ENCODE results near the gene TNNI3K. TPM values are rescaled to one million over a fixed set of nuclear protein-coding genes. Genes with fewer than 3 reads are reported as not detected.

Gene TNNI3K
- total RNA-seq, 1 experiment from 2014 or later: not detected

- intact Hi-C loops (cut with micrococcal nuclease; ENCODE audit: unreplicated experiment): no loop called here
- no TSS peak for BruUV-seq (replicated peaks)
- no peaks in the 10 kb centered on the region for H3K9me3 ChIP-seq (ENCODE audit: low read depth, low read length, poor library complexity, severe bottlenecking)
- ChIA-PET POLR2A (ENCODE audit: low non-redundant PET) (no interaction called here), CTCF (no interaction called here)
- no peaks in the 10 kb centered on the region for H3K27me3 ChIP-seq (replicated peaks; ENCODE audit: insufficient read depth, low read depth, low read length, poor library complexity)
- H3K4me3 ChIP-seq (ENCODE audit: low read depth, low read length, poor library complexity, severe bottlenecking): peak overlapping the region; percentile 62
- no peaks in the 10 kb centered on the region for H3K36me3 ChIP-seq (ENCODE audit: insufficient read depth, low read length, poor library complexity, severe bottlenecking)
- DNase-seq (ENCODE audit: low spot score): no peak
- TF ChIP-seq EZH2 (IDR thresholded peaks at IDR 0.05; ENCODE audit: borderline replicate concordance, low read depth, low read length, poor library complexity, severe bottlenecking): no peak
- TF ChIP-seq, protein P1, sequence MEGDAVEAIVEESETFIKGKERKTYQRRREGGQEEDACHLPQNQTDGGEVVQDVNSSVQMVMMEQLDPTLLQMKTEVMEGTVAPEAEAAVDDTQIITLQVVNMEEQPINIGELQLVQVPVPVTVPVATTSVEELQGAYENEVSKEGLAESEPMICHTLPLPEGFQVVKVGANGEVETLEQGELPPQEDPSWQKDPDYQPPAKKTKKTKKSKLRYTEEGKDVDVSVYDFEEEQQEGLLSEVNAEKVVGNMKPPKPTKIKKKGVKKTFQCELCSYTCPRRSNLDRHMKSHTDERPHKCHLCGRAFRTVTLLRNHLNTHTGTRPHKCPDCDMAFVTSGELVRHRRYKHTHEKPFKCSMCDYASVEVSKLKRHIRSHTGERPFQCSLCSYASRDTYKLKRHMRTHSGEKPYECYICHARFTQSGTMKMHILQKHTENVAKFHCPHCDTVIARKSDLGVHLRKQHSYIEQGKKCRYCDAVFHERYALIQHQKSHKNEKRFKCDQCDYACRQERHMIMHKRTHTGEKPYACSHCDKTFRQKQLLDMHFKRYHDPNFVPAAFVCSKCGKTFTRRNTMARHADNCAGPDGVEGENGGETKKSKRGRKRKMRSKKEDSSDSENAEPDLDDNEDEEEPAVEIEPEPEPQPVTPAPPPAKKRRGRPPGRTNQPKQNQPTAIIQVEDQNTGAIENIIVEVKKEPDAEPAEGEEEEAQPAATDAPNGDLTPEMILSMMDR (conservative IDR thresholded peaks at IDR 0.05; ENCODE audit: low read depth, low read length): no peak
- no peaks in the 10 kb centered on the region for H3K4me1 ChIP-seq (ENCODE audit: insufficient read depth, low read length, poor library complexity, severe bottlenecking)
- H3K27ac ChIP-seq (ENCODE audit: low read depth, low read length, poor library complexity, severe bottlenecking): peak overlapping the region; percentile 58
Observed at GRCh38 chr1:74197255-74197654, 37.9 kb upstream of the TNNI3K start.

GRCh38 chr1:74197657-74198552 is 37.3 kb upstream of the TNNI3K start, which contains the start of the genes FPGT and LRRIQ3:
TSS of gene FPGT (plus strand) at chr1:74198242. CDS start at chr1:74198279, 37 bp downstream.
TSS of gene LRRIQ3 (minus strand) at chr1:74198176. CDS start at chr1:74183684, 14,492 bp downstream.
- Histone ChIP-seq H3K4me1 (ENCODE audit: insufficient read depth, low read length, poor library complexity, severe bottlenecking) (no peaks in the 10 kb centered on the region), H3K27me3 (replicated peaks; ENCODE audit: insufficient read depth, low read depth, low read length, poor library complexity) (no peaks in the 10 kb centered on the region), H3K9me3 (ENCODE audit: low read depth, low read length, poor library complexity, severe bottlenecking) (no peaks in the 10 kb centered on the region), H3K27ac (ENCODE audit: low read depth, low read length, poor library complexity, severe bottlenecking) (peak within 1 kb of the TSS; percentile 72), H3K36me3 (ENCODE audit: insufficient read depth, low read length, poor library complexity, severe bottlenecking) (no peaks in the 10 kb centered on the region), H3K4me3 (ENCODE audit: low read depth, low read length, poor library complexity, severe bottlenecking) (peak within 1 kb of the TSS; percentile 62)
- ChIA-PET CTCF (interaction anchor here (0.5 kb wide), 1 partner anchor 1832 kb away, joined by 4 read pairs; no protein-coding TSS in a partner anchor), POLR2A (ENCODE audit: low non-redundant PET) (interaction anchor here (0.5 to 0.7 kb wide), 2 partner anchors 1293 to 1912 kb away, joined by 3 to 11 read pairs; no protein-coding TSS in a partner anchor)
- DNase-seq (ENCODE audit: low spot score): peak; percentile 96
- intact Hi-C loops (cut with micrococcal nuclease; ENCODE audit: unreplicated experiment): no loop called here
- TF ChIP-seq, protein P1 (conservative IDR thresholded peaks at IDR 0.05; ENCODE audit: low read depth, low read length): no peak
- TF ChIP-seq EZH2 (IDR thresholded peaks at IDR 0.05; ENCODE audit: borderline replicate concordance, low read depth, low read length, poor library complexity, severe bottlenecking): no peak
- BruUV-seq (replicated peaks): no TSS peak

- ChIA-PET POLR2A (ENCODE audit: low non-redundant PET) (no interaction called here), CTCF (interaction anchor here (0.6 kb wide), 1 partner anchor 494 kb away, joined by 3 read pairs; no protein-coding TSS in a partner anchor)
- Histone ChIP-seq H3K4me3 (ENCODE audit: low read depth, low read length, poor library complexity, severe bottlenecking) (no peak overlapping the region), H3K36me3 (ENCODE audit: insufficient read depth, low read length, poor library complexity, severe bottlenecking) (no peaks in the 10 kb centered on the region), H3K27me3 (replicated peaks; ENCODE audit: insufficient read depth, low read depth, low read length, poor library complexity) (no peaks in the 10 kb centered on the region), H3K27ac (ENCODE audit: low read depth, low read length, poor library complexity, severe bottlenecking) (no peak overlapping the region), H3K4me1 (ENCODE audit: insufficient read depth, low read length, poor library complexity, severe bottlenecking) (no peaks in the 10 kb centered on the region), H3K9me3 (ENCODE audit: low read depth, low read length, poor library complexity, severe bottlenecking) (no peaks in the 10 kb centered on the region)
- TF ChIP-seq EZH2 (IDR thresholded peaks at IDR 0.05; ENCODE audit: borderline replicate concordance, low read depth, low read length, poor library complexity, severe bottlenecking): no peak
- TF ChIP-seq, protein P1 (conservative IDR thresholded peaks at IDR 0.05; ENCODE audit: low read depth, low read length): no peak
- no peak for DNase-seq (ENCODE audit: low spot score)
- no TSS peak for BruUV-seq (replicated peaks)
- intact Hi-C loops (cut with micrococcal nuclease; ENCODE audit: unreplicated experiment): no loop called here
Observed at GRCh38 chr1:74199504-74199903, 35.7 kb upstream of the TNNI3K start.
